K562 (cell line): Measurements from ENCODE around the gene EEF2. TPM values are rescaled to one million over a fixed set of nuclear protein-coding genes. Genes with fewer than 3 reads are reported as not detected.
A peak's percentile ranks its signal among the peaks of the same experiment; 100 is the strongest.
"Not testable (repeated sequence)": the region's sequence is repeated elsewhere in the genome, so short reads cannot be mapped to it uniquely, and the experiment has no call there.

ENCODE experiments used
- ATAC-seq: fragments of 200-7000 bp; cut with Tn5 transposase; 3 replicates; pipeline ENCODE4 v1.9.1; 2020; ENCODE audit warnings: moderate library complexity
- BruUV-seq: library from RNA; stranded (reverse); fragments of 400-500 nt; replicated peaks from 2 replicates; lab custom pipeline; 2021; lab: Mats Ljungman, UMichigan
- CTCF ChIA-PET: fragments of 300-600 bp; formaldehyde crosslinking; extraction: SDS; loops from one replicate; lab custom pipeline; 2021; ENCODE audit warnings: low intra/inter-chr PET ratio; lab: Yijun Ruan, JAX
- POLR2A ChIA-PET: fragments of 300-600, 350-650 bp; sonication (Branson Sonifier 250); formaldehyde crosslinking; extraction: SDS; loops from one replicate; lab custom pipeline; 2021; ENCODE audit warnings: antibody characterized with exemption, inconsistent platforms; lab: Yijun Ruan, JAX
- DNase-seq, 4 experiments: peaks; one replicate each; pipeline versions ENCODE4 v3.0.0 to v3.0.0-alpha.2; 2011 to 2018; ENCODE audit warnings: low spot score in 3 of 4, mixed read lengths in 3 of 4; ENCODE audit errors: extremely low read depth in 1 of 4
- FAIRE-seq: peaks from 2 replicates; lab custom pipeline; 2011; peaks lifted over from hg19 to GRCh38; lab: Jason Lieb, UNC
- H2AFZ ChIP-seq: 2 replicates; pipeline ENCODE4 v1.6.0; 2011; ENCODE audit warnings: low read depth, low read length, control low read depth, inconsistent platforms
- H3K27ac ChIP-seq: fragments of 200-600 bp; 3 replicates; pipeline ENCODE4 v1.8.0; 2011; ENCODE audit warnings: low read depth, mild to moderate bottlenecking, control low read depth, inconsistent platforms, low read length, moderate library complexity, mixed read lengths; ENCODE audit errors: extremely low read depth
- H3K27me3 ChIP-seq, 2 experiments: fragments of 300-600 bp in 1 of 2; 2 replicates in 1 of 2; 3 replicates in 1 of 2; pipeline versions ENCODE4 v1.6.0 to v1.8.0; 2011; ENCODE audit warnings: inconsistent platforms in 2 of 2, low read length in 2 of 2, mild to moderate bottlenecking in 1 of 2, mixed read lengths in 1 of 2, moderate library complexity in 1 of 2; ENCODE audit not compliant: control insufficient read depth in 2 of 2, insufficient read depth in 2 of 2
- H3K36me3 ChIP-seq: fragments of 300-600 bp; 3 replicates; pipeline ENCODE4 v1.8.0; 2011; ENCODE audit warnings: mild to moderate bottlenecking, low read length, inconsistent platforms; ENCODE audit not compliant: control insufficient read depth, insufficient read depth
- H3K4me1 ChIP-seq, 2 experiments: fragments of 200-600 bp in 1 of 2; replicated peaks in 1 of 2; 2 replicates in 1 of 2; 3 replicates in 1 of 2; pipeline versions ENCODE4 v1.5.1 to v1.8.0; 2011; ENCODE audit warnings: inconsistent platforms in 2 of 2, low read length in 2 of 2, mild to moderate bottlenecking in 1 of 2, mixed read lengths in 1 of 2, moderate library complexity in 1 of 2; ENCODE audit not compliant: control insufficient read depth in 2 of 2, insufficient read depth in 2 of 2
- H3K4me2 ChIP-seq: 2 replicates; pipeline ENCODE4 v1.6.1; 2011; ENCODE audit warnings: low read length, control low read depth, inconsistent platforms, mixed read lengths; ENCODE audit not compliant: insufficient read depth
- H3K4me3 ChIP-seq: fragments of 200-600 bp; sonication (generic), shearing (Covaris generic); 2 replicates; pipeline ENCODE4 v1.5.1; 2016; ENCODE audit warnings: control low read depth, inconsistent platforms
- H3K79me2 ChIP-seq: fragments of 200-600 bp; 3 replicates; pipeline ENCODE4 v1.8.0; 2011; ENCODE audit warnings: low read length, inconsistent platforms; ENCODE audit not compliant: control insufficient read depth, insufficient read depth
- H3K9ac ChIP-seq, 2 experiments: 2 replicates each; pipeline versions ENCODE4 v1.6.0 to v1.6.1; 2011; ENCODE audit warnings: low read depth in 2 of 2, low read length in 2 of 2, control low read depth in 1 of 2, inconsistent platforms in 1 of 2, mild to moderate bottlenecking in 1 of 2, mixed read lengths in 1 of 2; ENCODE audit not compliant: insufficient read depth in 1 of 2
- H3K9me1 ChIP-seq: one replicate; pipeline ENCODE4 v1.6.0; 2011; ENCODE audit warnings: inconsistent platforms, mild to moderate bottlenecking, low read length, moderate library complexity; ENCODE audit not compliant: control insufficient read depth, insufficient read depth
- H3K9me3 ChIP-seq: replicated peaks from 2 replicates; pipeline ENCODE4 v1.5.1; 2011; ENCODE audit warnings: low read depth, low read length, inconsistent platforms; ENCODE audit not compliant: control insufficient read depth, insufficient read depth
- H4K20me1 ChIP-seq: replicated peaks from 2 replicates; pipeline ENCODE4 v1.6.1; 2011; ENCODE audit warnings: low read length, inconsistent platforms, mixed read lengths; ENCODE audit not compliant: control insufficient read depth, insufficient read depth
- ETV6 ChIP-seq, 3 experiments: fragments of 150-350 bp in 1 of 3; sonication (generic) in 1 of 3; formaldehyde crosslinking in 1 of 3; IDR thresholded peaks; 2 replicates each; pipeline versions ENCODE4 v1.6.1 to v1.8.0; 2014 to 2022; ENCODE audit warnings: borderline replicate concordance in 2 of 3, low read depth in 2 of 3, antibody characterized with exemption in 1 of 3, low read length in 1 of 3, mild to moderate bottlenecking in 1 of 3, missing genetic modification reagents in 1 of 3
- FUS ChIP-seq: fragments of 200-400 bp; formaldehyde crosslinking; optimal IDR thresholded peaks from 2 replicates; pipeline ENCODE3; 2017; ENCODE audit warnings: low read depth, low read length
- GABPB1 ChIP-seq: sonication (generic); formaldehyde crosslinking; IDR thresholded peaks from 2 replicates; pipeline ENCODE4 v1.8.0; 2022; ENCODE audit warnings: mild to moderate bottlenecking, missing genetic modification reagents
- JUN ChIP-seq, 2 experiments: sonication (generic) in 1 of 2; formaldehyde crosslinking in 1 of 2; IDR thresholded peaks; 2 replicates each; pipeline versions ENCODE4 v1.6.1 to v1.8.0; 2012 to 2022; ENCODE audit warnings: borderline replicate concordance in 2 of 2, mild to moderate bottlenecking in 2 of 2, improper control_type of control experiment in 1 of 2, low read depth in 1 of 2, low read length in 1 of 2, missing genetic modification reagents in 1 of 2
- NCOA1 ChIP-seq: fragments of 450-650 bp; IDR thresholded peaks from 2 replicates; pipeline ENCODE4 v1.6.1; 2016; ENCODE audit warnings: low read depth
- SMAD4 ChIP-seq: fragments of 250-450 bp; sonication (Bioruptor Pico); conservative IDR thresholded peaks from 2 replicates; pipeline ENCODE4 v1.8.0; 2021; ENCODE audit warnings: inconsistent platforms, mild to moderate bottlenecking, moderate library complexity
- TEAD1 ChIP-seq, 2 experiments: fragments of 450-650 bp in 1 of 2; sonication (generic) in 1 of 2; formaldehyde crosslinking; IDR thresholded peaks; 2 replicates each; pipeline versions ENCODE4 v1.4.0 to v1.8.0; 2020 to 2022; ENCODE audit warnings: mild to moderate bottlenecking in 2 of 2, missing genetic modification reagents in 1 of 2
- VEZF1 ChIP-seq: fragments of 200-800 bp; sonication (Bioruptor generic); IDR thresholded peaks from 2 replicates; pipeline ENCODE4 v1.6.1; 2017; ENCODE audit warnings: missing genetic modification characterization, missing compliant biosample characterization
- ZKSCAN8 ChIP-seq: fragments of 200-800 bp; sonication (Bioruptor generic); IDR thresholded peaks from 2 replicates; pipeline ENCODE4 v1.6.1; 2016; ENCODE audit warnings: missing genetic modification characterization, missing compliant biosample characterization
- ZNF121 ChIP-seq: sonication (generic); formaldehyde crosslinking; conservative IDR thresholded peaks from 2 replicates; pipeline ENCODE4 v1.8.0; 2022; ENCODE audit warnings: missing genetic modification reagents
- ZNF324 ChIP-seq: fragments of 250-450 bp; sonication (Bioruptor Pico); IDR thresholded peaks from 2 replicates; pipeline ENCODE4 v1.4.0; 2020; ENCODE audit warnings: mild to moderate bottlenecking
- ZNF511 ChIP-seq: sonication (generic); formaldehyde crosslinking; IDR thresholded peaks from 2 replicates; pipeline ENCODE4 v1.8.0; 2022; ENCODE audit warnings: mild to moderate bottlenecking, missing genetic modification reagents
- ZSCAN32 ChIP-seq: fragments of 450-650 bp; formaldehyde crosslinking; IDR thresholded peaks from 2 replicates; pipeline ENCODE4 v1.4.0; 2020; ENCODE audit warnings: mild to moderate bottlenecking, moderate library complexity
- WGBS: fragments of 100-300 bp; shearing (Covaris generic); methylation state at CpG from one replicate; pipeline ENCODE4 v1.1.6; 2016; ENCODE audit warnings: low coverage, mixed read lengths; ENCODE audit not compliant: insufficient coverage; ENCODE audit errors: missing lambda C conversion rate; 5-methylcytosine and 5-hydroxymethylcytosine counted together
- in situ Hi-C: fragments of 300-500 bp; cut with MboI; formaldehyde crosslinking; loops from 4 replicates; pipeline ENCODE4 v1.15.0; 2018; ENCODE audit warnings: inconsistent platforms, mixed read lengths
- intact Hi-C: fragments of 100-400 bp; cut with micrococcal nuclease; formaldehyde crosslinking; loops from 2 replicates; pipeline ENCODE4 v1.14.2; 2022
- polyA plus RNA-seq, 8 experiments: library from polyadenylated mRNA; depleted of rRNA in 4 of 8; stranded (reverse) in 5 of 8; unstranded in 3 of 8; fragments of >200 nt; fragmentation: Nextera tagmentation in 2 of 8; fragmentation: Illumina TruSeq in 1 of 8; extraction: Ambion mirVana in 2 of 8; extraction: Trizol in 1 of 8; gene quantifications; 2 replicates each; pipeline versions ENCODE4 v1.2.1 to v1.2.3, GENCODE V29; 2011 to 2014; ENCODE audit warnings: inconsistent platforms in 1 of 8, missing spikeins in 1 of 8
- total RNA-seq, 7 experiments: library from RNA; depleted of rRNA in 6 of 7; stranded (reverse); fragments of >200 nt in 6 of 7; fragmentation: Illumina TruSeq in 2 of 7; extraction: Trizol in 2 of 7; gene quantifications; 2 replicates each; pipeline versions ENCODE4 v1.2.1 to v1.2.3, GENCODE V29; 2011 to 2021; ENCODE audit warnings: low replicate concordance in 1 of 7

The EEF2 gene
- total and polyA plus RNA-seq, 9 of the 15 experiments (the other 6 are each of a cell fraction or from before 2014, with no cell fraction given): 372 to 3,003 (median 1,453) TPM

GRCh38 chr19:3968556-3969434 lies 16.5 kb downstream of the EEF2 start (continued):
- TF ChIP-seq ZNF324 (CRISPR knock-in tag) (no peak), ZNF511 (CRISPR knock-in tag) (no peak), GABPB1 (CRISPR knock-in tag) (no peak), ZNF121 (CRISPR knock-in tag) (peak; percentile 35), JUN (IDR thresholded peaks at IDR 0.05; ENCODE audit: borderline replicate concordance, low read depth, low read length) (peak; percentile 90), JUN (CRISPR knock-in tag; IDR thresholded peaks at IDR 0.05; ENCODE audit: borderline replicate concordance) (0 out of 2 replicates have a peak, but pooled peaks have one; percentile 61), FUS (no peak), SMAD4 (CRISPR knock-in tag) (0 out of 2 replicates have a peak, but pooled peaks have one; percentile 13), ETV6 (IDR thresholded peaks at IDR 0.05; ENCODE audit: borderline replicate concordance in 1 of 2, low read depth in 2 of 2, low read length in 1 of 2) (no peak), ETV6 (CRISPR knock-in tag; IDR thresholded peaks at IDR 0.05; ENCODE audit: borderline replicate concordance) (no peak), ZSCAN32 (no peak), ZKSCAN8 (CRISPR knock-in tag) (0 out of 2 replicates have a peak, but pooled peaks have one; percentile 47), VEZF1 (CRISPR knock-in tag) (peak; percentile 52), TEAD1 (CRISPR knock-in tag; IDR thresholded peaks at IDR 0.05) (peak; percentile 54 to 81; a peak in 2 of 4 replicates), NCOA1 (no peak)

- FAIRE-seq, H3K4me2 ChIP-seq, H2AFZ ChIP-seq, H3K9me1 ChIP-seq, H4K20me1 ChIP-seq, intact Hi-C loops, in situ Hi-C loops, BruUV-seq, H3K9ac ChIP-seq, H3K27me3 ChIP-seq, H3K9me3 ChIP-seq, ATAC-seq, H3K4me3 ChIP-seq, CTCF ChIA-PET, H3K27ac ChIP-seq, DNase-seq: not testable (repeated sequence)
- POLR2A ChIA-PET: interaction anchor here (1.7 to 7.2 kb wide), 2 partner anchors 12 to 13 kb away, joined by 17 to 215 read pairs; partner anchors contain the start of gene EEF2
- Histone ChIP-seq H3K4me1 (peaks cover 15 to 40% of the 10 kb centered on the region in 2 experiments), H3K79me2 (peaks cover 37% of the 10 kb centered on the region), H3K36me3 (peaks cover 59% of the 10 kb centered on the region; the same call in 2 of the 3 replicates)
- 95% methylated on average over 11 of the region's 12 CpGs for WGBS
Observed at GRCh38 chr19:3967983-3968382, 17.3 kb downstream of the EEF2 start.
